Endothelial cell of umbilical vein (primary cell): ENCODE data around the gene TNS1. TPM values are rescaled to one million over a fixed set of nuclear protein-coding genes. Genes with fewer than 3 reads are reported as not detected.

Experiments
- BruUV-seq: library from RNA; stranded (reverse); fragments of 400-500 nt; replicated peaks from 2 replicates; lab custom pipeline; 2021; lab: Mats Ljungman, UMichigan
- CTCF ChIA-PET: fragments of 300-600, 350-600 bp; sonication (Branson Sonifier 250); formaldehyde crosslinking; loops from one replicate; lab custom pipeline; 2021; ENCODE audit warnings: antibody characterized with exemption, inconsistent platforms; lab: Charles Lee
- POLR2A ChIA-PET: fragments of 300-600, 350-600 bp; sonication (Branson Sonifier 250); formaldehyde crosslinking; loops from one replicate; lab custom pipeline; 2021; ENCODE audit warnings: antibody characterized with exemption, inconsistent platforms; lab: Charles Lee
- DNase-seq: peaks from one replicate; pipeline ENCODE4 v3.0.0-alpha.2; 2011; ENCODE audit warnings: low read depth, low spot score
- FAIRE-seq: peaks from 2 replicates; lab custom pipeline; 2011; peaks lifted over from hg19 to GRCh38; lab: Jason Lieb, UNC
- H2AFZ ChIP-seq: 2 replicates; pipeline ENCODE4 v1.6.0; 2012; ENCODE audit warnings: low read depth, low read length, control low read depth, inconsistent platforms
- H3K27ac ChIP-seq: 2 replicates; pipeline ENCODE4 v1.5.1; 2011; ENCODE audit warnings: low read depth, mild to moderate bottlenecking, control low read depth, low read length, moderate library complexity; ENCODE audit not compliant: insufficient read depth
- H3K27me3 ChIP-seq, 2 experiments: 2 replicates each; pipeline versions ENCODE4 v1.6.0 to v1.6.1; 2011; ENCODE audit warnings: low read length in 2 of 2, mixed read lengths in 1 of 2; ENCODE audit not compliant: control insufficient read depth in 2 of 2, insufficient read depth in 2 of 2
- H3K36me3 ChIP-seq, 2 experiments: 2 replicates in 1 of 2; 3 replicates in 1 of 2; pipeline ENCODE4 v1.5.1; 2011; ENCODE audit warnings: low read length in 2 of 2, mild to moderate bottlenecking in 1 of 2, moderate library complexity in 1 of 2; ENCODE audit not compliant: control insufficient read depth in 2 of 2, insufficient read depth in 2 of 2; ENCODE audit errors: extremely low read depth in 1 of 2
- H3K4me1 ChIP-seq: 3 replicates; pipeline ENCODE4 v1.5.1; 2011; ENCODE audit warnings: mild to moderate bottlenecking, low read length; ENCODE audit not compliant: control insufficient read depth, insufficient read depth; ENCODE audit errors: extremely low read depth
- H3K4me2 ChIP-seq: 2 replicates; pipeline ENCODE4 v1.6.1; 2011; ENCODE audit warnings: low read length, control low read depth, mixed read lengths; ENCODE audit not compliant: insufficient read depth
- H3K4me3 ChIP-seq, 3 experiments: fragments of 200-600 bp in 1 of 3; sonication (generic), shearing (Covaris generic) in 1 of 3; replicated peaks in 1 of 3; 2 replicates each; pipeline ENCODE4 v1.5.1; 2011 to 2016; ENCODE audit warnings: control low read depth in 3 of 3, low read length in 3 of 3, mild to moderate bottlenecking in 2 of 3, inconsistent platforms in 1 of 3, low read depth in 1 of 3, moderate library complexity in 1 of 3; ENCODE audit not compliant: insufficient read depth in 1 of 3
- H3K79me2 ChIP-seq: 2 replicates; pipeline ENCODE4 v1.6.0; 2012; ENCODE audit warnings: low read length, inconsistent platforms; ENCODE audit not compliant: control insufficient read depth, insufficient read depth
- H3K9ac ChIP-seq: replicated peaks from 2 replicates; pipeline ENCODE3; 2011; ENCODE audit warnings: low read length, control low read depth; ENCODE audit not compliant: insufficient read depth; ENCODE audit errors: extremely low read depth
- H3K9me1 ChIP-seq: replicated peaks from 3 replicates; pipeline ENCODE4 v1.6.0; 2011; ENCODE audit warnings: mild to moderate bottlenecking, low read length; ENCODE audit not compliant: control insufficient read depth, insufficient read depth; ENCODE audit errors: extremely low read depth
- H3K9me3 ChIP-seq: replicated peaks from 2 replicates; pipeline ENCODE4 v1.5.1; 2012; ENCODE audit warnings: low read length, inconsistent platforms; ENCODE audit not compliant: control insufficient read depth, insufficient read depth
- H4K20me1 ChIP-seq: replicated peaks from 2 replicates; pipeline ENCODE3; 2011; ENCODE audit warnings: mild to moderate bottlenecking, low read length; ENCODE audit not compliant: control insufficient read depth, insufficient read depth; ENCODE audit errors: extremely low read depth
- EZH2 ChIP-seq: IDR thresholded peaks from 2 replicates; pipeline ENCODE4 v1.6.1; 2012; ENCODE audit warnings: borderline replicate concordance, low read depth, mild to moderate bottlenecking, moderate library complexity, low read length, inconsistent platforms; ENCODE audit not compliant: severe bottlenecking
- FOS ChIP-seq: IDR thresholded peaks from 2 replicates; pipeline ENCODE4 v1.6.1; 2011; ENCODE audit warnings: mild to moderate bottlenecking, low read length, moderate library complexity, borderline replicate concordance; ENCODE audit not compliant: insufficient read depth
- GATA2 ChIP-seq: IDR thresholded peaks from 2 replicates; pipeline ENCODE4 v1.7.0; 2011; ENCODE audit warnings: low read depth, mild to moderate bottlenecking, moderate library complexity, mixed read lengths, low read length; ENCODE audit not compliant: insufficient read length, insufficient read depth
- JUN ChIP-seq: IDR thresholded peaks from 2 replicates; pipeline ENCODE4 v1.6.1; 2011; ENCODE audit warnings: borderline replicate concordance, low read depth; ENCODE audit not compliant: insufficient read length, insufficient read depth
- MYC ChIP-seq: IDR thresholded peaks from one replicate; pipeline ENCODE4 v1.6.1; 2011; ENCODE audit warnings: mild to moderate bottlenecking, low read depth, low read length
- POLR2A ChIP-seq: IDR thresholded peaks from 2 replicates; pipeline ENCODE4 v1.6.1; 2012; ENCODE audit warnings: low read depth, mild to moderate bottlenecking, control low read depth, low read length
- POLR2AphosphoS5 ChIP-seq: IDR thresholded peaks from 2 replicates; pipeline ENCODE4 v1.6.1; 2012; ENCODE audit warnings: low read depth, mild to moderate bottlenecking, control low read depth, low read length, moderate library complexity; ENCODE audit not compliant: insufficient read depth
- dilution Hi-C: fragments of 300-500 bp; cut with MboI; formaldehyde crosslinking; loops from one replicate; pipeline ENCODE4 v1.15.0; 2019; ENCODE audit warnings: low sequenced_read_pairs; ENCODE audit not compliant: extremely low pct_ligation_motif_present
- intact Hi-C: fragments of 100-400 bp; cut with micrococcal nuclease; formaldehyde crosslinking; loops from one replicate; pipeline ENCODE4 v1.10.0; 2022
- polyA plus RNA-seq, 4 experiments: library from polyadenylated mRNA; depleted of rRNA in 3 of 4; stranded (reverse) in 3 of 4; unstranded in 1 of 4; fragments of >200 nt; gene quantifications; 2 replicates each; pipeline versions ENCODE4 v1.2.1 to v1.2.3, GENCODE V29; 2011 to 2012; ENCODE audit warnings: missing spikeins in 1 of 4
- total RNA-seq: library from RNA; stranded (reverse); gene quantifications from 2 replicates; pipeline ENCODE4 v1.2.3, GENCODE V29; 2021
- TF ChIP-seq, protein P1 (sequence below), 2 donors: IDR thresholded peaks; 1 replicate in 1 of 2; 2 replicates in 1 of 2; pipeline ENCODE4 v1.5.1; 2011; ENCODE audit warnings: low read length in 2 of 2, mild to moderate bottlenecking in 2 of 2, moderate library complexity in 2 of 2, control low read depth in 1 of 2, inconsistent platforms in 1 of 2, low read depth in 1 of 2; ENCODE audit not compliant: insufficient read depth in 1 of 2; ENCODE audit errors: extremely low read depth in 1 of 2
- TF ChIP-seq, protein P2 (sequence below): IDR thresholded peaks from 2 replicates; pipeline ENCODE4 v1.6.1; 2011; ENCODE audit not compliant: insufficient read depth, insufficient read length

Gene TNS1
- total and polyA plus RNA-seq, 2 donors (not counting 3 experiments of a cell fraction or from before 2014, with no cell fraction given), result 11.0 to 52.1 TPM

DNA sequence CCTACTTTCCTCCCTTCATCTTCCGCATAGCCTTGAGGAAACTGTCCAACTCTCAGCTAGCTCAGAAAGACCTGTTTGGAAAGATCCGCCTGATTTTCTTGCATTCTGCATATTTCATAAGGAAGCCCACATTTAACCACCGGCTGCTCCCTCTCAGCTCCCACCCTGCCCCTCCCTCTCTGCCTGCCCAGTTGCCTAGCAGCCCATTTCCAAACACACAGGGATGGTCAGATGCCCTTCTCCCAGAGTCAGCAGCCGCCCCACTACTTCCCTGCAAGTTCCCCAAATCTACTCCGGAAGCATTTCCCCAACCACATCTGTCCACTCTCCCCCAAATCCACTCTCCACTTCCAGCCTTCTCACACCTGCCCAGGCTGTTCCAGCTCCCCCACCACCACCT lies 96.0 kb downstream of the TNS1 start:
- Histone ChIP-seq H3K4me1 (peaks cover 30% of the 10 kb centered on the region), H3K9ac (no peak overlapping the region), H3K36me3 (no peaks in the 10 kb centered on the region), H3K27ac (no peak overlapping the region), H2AFZ (no peak overlapping the region), H3K9me3 (no peaks in the 10 kb centered on the region), H3K9me1 (no peaks in the 10 kb centered on the region), H3K27me3 (no peaks in the 10 kb centered on the region), H3K4me3 (no peak overlapping the region), H3K79me2 (no peaks in the 10 kb centered on the region), H3K4me2 (no peak overlapping the region), H4K20me1 (no peaks in the 10 kb centered on the region)
- BruUV-seq, result no TSS peak
- ChIA-PET CTCF (interaction anchor here (1.5 to 1.7 kb wide), 2 partner anchors 21 to 87 kb away, joined by 4 to 6 read pairs; no protein-coding TSS in a partner anchor), POLR2A (no interaction called here)
- DNase-seq (no peak), FAIRE-seq (no peak)
- TF ChIP-seq POLR2AphosphoS5 (no peak), MYC (no peak), EZH2 (no peak), GATA2 (no peak), POLR2A (no peak), JUN (no peak), FOS (no peak)
- TF ChIP-seq, protein P1, sequence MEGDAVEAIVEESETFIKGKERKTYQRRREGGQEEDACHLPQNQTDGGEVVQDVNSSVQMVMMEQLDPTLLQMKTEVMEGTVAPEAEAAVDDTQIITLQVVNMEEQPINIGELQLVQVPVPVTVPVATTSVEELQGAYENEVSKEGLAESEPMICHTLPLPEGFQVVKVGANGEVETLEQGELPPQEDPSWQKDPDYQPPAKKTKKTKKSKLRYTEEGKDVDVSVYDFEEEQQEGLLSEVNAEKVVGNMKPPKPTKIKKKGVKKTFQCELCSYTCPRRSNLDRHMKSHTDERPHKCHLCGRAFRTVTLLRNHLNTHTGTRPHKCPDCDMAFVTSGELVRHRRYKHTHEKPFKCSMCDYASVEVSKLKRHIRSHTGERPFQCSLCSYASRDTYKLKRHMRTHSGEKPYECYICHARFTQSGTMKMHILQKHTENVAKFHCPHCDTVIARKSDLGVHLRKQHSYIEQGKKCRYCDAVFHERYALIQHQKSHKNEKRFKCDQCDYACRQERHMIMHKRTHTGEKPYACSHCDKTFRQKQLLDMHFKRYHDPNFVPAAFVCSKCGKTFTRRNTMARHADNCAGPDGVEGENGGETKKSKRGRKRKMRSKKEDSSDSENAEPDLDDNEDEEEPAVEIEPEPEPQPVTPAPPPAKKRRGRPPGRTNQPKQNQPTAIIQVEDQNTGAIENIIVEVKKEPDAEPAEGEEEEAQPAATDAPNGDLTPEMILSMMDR (IDR thresholded peaks at IDR 0.05; ENCODE audit: extremely low read depth in 1 of 2, insufficient read depth in 1 of 2, low read depth in 1 of 2, low read length in 2 of 2), result no peak
- TF ChIP-seq, protein P2, sequence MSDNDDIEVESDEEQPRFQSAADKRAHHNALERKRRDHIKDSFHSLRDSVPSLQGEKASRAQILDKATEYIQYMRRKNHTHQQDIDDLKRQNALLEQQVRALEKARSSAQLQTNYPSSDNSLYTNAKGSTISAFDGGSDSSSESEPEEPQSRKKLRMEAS, result no peak
- intact Hi-C loops, result no loop called here
- dilution Hi-C loops, result no loop called here
